GM12891 (cell line): ENCODE measurements around the gene MTMR12.
"Not testable (repeated sequence)": the region's sequence is repeated elsewhere in the genome, so short reads cannot be mapped to it uniquely, and the experiment has no call there.

Source experiments
- PAX5 ChIP-seq: IDR thresholded peaks from 2 replicates; pipeline ENCODE4 v1.6.1; 2011; ENCODE audit warnings: low read length, moderate library complexity, mild to moderate bottlenecking; ENCODE audit not compliant: insufficient read depth, severe bottlenecking
- POLR2A ChIP-seq: IDR thresholded peaks from 2 replicates; pipeline ENCODE4 v1.6.1; 2011; ENCODE audit warnings: low read depth, low read length, control low read depth
- POLR2AphosphoS5 ChIP-seq: IDR thresholded peaks from 2 replicates; pipeline ENCODE4 v1.6.1; 2011; ENCODE audit warnings: low read depth, low read length, control low read depth
- POU2F2 ChIP-seq: IDR thresholded peaks from 2 replicates; pipeline ENCODE4 v1.6.1; 2011; ENCODE audit warnings: low read depth, mild to moderate bottlenecking, control low read depth, low read length, moderate library complexity
- SPI1 ChIP-seq: IDR thresholded peaks from 2 replicates; pipeline ENCODE4 v1.6.1; 2011; ENCODE audit warnings: low read depth, low read length, control low read depth
- TAF1 ChIP-seq: IDR thresholded peaks from 2 replicates; pipeline ENCODE4 v1.6.1; 2011; ENCODE audit warnings: low read depth, low read length, control low read depth

- not testable (repeated sequence) for TF ChIP-seq PAX5, POLR2A, TAF1, POLR2AphosphoS5, POU2F2, SPI1
Measured at GRCh38 chr5:32290501-32290900, 22.2 kb downstream of the MTMR12 start.
